ENCODE data around the gene C14orf180.

Gene C14orf180

DNA sequence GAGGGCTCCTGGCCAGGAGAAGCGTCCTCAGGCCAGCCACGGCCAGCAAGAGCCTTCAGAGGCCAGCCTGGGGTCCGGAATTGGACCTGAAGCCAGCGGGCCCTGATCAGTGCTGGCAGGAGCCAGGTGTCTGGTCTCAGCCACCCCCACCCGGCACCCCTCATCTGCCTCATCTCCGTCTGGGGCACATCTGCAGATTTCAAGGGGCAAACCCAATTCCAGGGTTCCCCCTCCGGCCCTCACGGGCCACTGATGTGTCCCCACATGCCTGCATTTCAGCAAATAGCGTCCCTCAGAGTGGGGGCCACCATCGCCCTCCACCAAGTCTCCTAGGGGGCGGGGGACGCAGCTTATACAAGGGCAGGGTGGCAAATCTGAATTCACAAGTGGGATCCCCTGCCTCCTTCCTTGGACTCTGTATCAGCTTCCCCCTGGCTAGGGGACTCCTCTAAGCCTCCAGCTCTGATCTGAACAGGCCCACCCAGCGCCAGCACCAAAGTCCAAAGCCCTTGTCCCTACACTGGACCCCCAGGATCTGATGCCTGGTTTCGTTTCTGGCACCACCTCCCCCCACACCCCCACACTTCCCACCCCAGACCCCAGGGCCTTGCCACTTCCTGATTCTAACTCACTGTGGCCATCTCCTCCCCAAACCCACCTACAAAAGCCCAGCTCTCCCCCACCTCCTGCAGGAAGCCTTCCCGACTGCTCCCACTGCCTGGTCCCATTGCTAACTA lies 14.9 kb downstream of the C14orf180 start:
- no peak for DNase-seq

DNA sequence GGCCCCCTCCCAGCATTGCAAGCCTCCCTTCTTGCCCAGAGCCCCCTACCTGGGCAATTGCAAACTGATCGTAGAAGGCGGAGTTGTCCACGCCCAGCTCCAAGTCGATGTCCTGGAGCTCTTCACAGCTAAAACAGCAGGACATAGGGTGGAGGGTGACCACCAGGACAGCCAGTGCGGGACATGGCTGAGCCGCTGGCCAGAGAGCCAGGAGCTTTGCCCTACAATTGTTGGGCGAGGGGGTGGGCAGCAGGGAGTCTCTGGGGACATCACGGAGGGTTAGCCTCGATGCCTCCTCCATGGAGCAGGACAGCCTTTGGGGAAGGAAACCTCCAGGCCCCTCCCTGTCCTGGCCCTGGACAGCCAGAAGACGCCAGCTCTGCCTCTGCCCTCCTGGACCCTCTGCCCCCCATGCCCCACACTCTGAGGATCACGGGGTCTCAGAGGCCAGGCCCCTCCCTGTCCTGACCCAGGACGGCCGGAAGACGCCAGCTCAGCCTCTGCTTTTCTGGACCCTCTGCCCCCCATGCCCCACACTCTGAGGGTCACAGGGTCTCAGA lies 15.6 kb downstream of the C14orf180 start:
- DNase-seq: no peak

DNA sequence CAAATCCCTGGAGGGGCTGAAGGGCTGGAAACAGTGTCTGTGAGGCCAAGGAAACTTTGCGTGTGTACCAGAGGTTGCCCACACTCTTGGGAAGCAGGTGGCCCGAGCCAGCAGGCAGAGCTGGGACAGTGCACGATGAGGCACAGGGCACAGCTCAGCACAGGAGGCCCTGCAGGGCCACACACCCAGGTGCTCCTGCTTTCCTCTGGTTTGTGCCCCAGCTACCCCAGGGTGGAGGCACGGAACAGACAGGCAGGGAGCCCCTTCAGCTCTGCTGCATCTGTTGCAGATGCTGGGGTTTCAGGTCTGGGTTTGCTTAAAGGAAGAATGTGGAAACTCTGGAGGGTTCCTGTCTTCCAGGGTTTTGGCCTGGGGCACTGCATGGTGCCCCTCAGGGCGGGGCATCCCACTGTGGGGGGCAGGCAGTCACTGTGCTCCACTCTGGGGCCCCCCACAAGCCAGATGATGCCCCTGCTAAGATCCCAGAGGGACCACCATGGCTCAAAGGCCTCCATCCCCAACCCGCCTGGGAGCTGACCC lies 16.4 kb downstream of the C14orf180 start:
- DNase-seq: no peak

DNA sequence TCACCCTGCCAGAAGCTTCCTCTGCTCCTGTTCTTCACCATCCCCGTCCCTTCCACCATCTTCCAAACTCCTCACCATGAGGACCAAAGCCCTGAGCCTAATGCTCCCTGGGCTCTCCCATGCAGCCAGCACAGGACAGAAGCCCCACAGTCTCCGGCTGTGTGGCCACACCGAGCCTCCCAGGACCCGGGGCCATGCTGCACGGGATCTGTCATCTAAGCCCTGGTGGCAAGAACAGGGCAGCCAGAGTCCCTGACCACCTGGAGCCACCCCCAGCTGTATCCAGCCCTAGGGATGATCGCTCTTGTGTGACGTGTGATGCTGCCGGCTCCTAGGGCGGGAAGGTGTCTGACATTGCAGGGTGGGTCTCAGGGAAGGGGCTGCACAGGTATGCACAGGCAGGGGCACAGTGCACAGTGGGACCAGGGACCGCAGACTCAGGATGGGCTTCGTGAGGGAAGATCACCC lies 16.9 kb downstream of the C14orf180 start:
- no peak for DNase-seq

DNA sequence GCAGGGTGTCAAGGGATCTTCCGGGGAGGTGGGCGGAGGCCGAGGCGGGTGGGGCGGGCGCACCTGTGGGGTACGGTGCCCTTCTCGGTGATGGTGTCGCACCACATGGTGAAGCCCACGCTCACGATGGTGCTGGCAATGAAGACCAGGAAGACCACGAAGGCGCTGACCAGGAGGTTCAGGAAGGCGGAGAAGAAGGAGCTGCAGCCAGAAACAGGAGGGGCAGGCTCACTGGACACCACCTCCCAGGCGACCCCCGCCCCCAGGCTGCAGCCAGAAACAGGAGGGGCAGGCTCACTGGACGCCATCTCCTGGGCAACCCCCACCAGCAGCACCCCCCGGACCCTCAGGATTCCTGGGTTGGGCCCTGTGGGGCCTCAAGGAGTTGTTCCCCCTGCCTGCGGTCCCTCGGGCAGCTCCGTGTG lies 17.4 kb downstream of the C14orf180 start:
- DNase-seq: no peak

DNA sequence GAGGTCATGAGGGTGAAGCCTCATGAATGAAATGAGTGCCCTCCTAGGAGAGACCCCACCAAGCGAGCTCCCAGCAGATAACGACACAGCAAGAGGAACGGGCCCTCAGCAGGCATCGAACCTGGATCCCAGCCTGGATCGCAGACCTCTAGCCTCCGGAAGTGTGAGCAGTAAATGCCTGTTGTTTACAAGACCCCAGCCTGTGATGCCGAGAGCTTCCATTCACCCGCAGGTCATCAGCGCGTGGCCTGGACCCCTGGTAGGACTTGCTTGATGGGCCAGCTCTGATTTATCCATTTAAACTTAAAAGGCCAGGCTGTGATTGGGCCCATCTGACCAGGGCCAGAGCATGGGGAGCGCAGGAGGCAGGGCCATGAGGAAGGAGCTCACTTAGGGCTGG lies 18.0 kb downstream of the C14orf180 start:
- DNase-seq: no peak

DNA sequence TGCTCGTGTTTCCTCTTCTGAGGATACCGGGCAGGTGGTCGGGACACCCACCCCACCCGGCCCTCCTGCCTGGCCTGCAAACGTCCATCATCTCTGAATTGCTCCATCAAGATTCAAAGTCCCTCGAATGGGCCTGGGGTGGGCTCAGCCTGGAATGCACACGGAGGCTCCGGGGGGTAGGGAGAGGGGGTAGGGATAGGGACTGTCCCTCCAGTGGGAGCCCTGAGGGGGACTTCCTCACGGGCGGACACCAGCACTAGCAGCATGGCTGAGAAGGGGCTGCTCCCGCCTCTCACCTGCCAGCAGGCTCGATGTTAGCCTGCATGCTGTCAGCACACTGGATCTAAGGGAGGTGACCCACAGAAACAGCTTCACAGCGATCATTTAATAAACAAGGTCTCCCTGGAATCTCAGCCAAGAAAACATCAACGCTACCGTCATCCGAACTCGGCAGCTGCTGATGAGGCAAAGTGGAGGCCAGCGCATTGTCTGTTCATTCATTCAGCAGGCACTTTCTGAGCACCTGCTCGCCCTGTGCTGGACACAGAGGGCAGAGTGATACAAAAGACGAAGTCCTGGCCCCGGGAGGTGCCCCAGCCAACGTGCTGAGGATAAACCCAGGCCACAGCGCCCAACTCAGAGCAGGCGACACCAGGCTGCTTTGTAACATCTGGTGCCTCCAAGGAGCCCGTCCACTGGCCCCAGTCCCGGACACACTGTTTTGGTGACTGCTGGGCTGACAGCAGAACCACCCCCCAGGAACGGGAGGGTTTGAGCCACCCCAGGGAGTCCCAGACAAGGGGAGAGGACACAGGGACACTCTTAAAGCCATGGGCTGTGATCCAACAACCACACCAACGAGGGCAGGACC lies 18.7 kb downstream of the C14orf180 start:
- DNase-seq: no peak

DNA sequence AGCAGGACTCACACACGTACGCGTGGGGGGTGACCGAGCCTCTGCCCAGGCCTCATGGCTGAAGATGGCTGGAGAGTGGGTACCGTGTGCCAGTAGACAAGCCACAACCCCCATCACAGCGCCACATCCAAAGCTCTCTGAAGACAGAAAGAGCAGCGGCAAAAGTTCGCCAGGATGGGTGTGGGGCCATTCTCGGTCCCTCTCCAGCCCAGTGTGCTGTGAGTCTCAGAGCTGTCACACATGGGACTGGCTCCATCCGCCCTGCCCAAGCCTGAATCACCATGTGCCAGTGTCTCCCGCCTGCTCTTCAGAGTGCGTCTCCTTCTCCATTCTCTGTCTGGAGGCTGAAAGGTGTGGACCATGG lies 19.3 kb downstream of the C14orf180 start:
- DNase-seq: no peak

DNA sequence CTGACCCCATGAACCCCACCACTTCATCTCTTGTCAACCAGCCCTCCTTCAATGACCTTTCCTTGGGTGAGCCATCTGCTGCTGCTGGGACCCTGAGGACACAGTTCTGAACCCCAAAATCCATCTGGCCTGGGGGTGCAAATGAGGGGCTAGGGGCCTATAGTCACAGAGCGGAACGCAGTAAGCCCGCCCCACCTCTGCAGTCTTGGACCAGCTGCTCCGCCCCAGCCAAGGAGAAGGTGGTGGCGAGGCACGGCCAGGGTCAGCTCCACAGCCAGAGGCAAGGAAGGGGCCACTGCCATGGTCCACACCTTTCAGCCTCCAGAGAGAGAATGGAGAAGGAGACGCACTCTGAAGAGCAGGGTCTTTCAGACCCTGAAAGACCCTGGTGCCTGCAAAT lies 19.9 kb downstream of the C14orf180 start:
- DNase-seq: no peak

DNA sequence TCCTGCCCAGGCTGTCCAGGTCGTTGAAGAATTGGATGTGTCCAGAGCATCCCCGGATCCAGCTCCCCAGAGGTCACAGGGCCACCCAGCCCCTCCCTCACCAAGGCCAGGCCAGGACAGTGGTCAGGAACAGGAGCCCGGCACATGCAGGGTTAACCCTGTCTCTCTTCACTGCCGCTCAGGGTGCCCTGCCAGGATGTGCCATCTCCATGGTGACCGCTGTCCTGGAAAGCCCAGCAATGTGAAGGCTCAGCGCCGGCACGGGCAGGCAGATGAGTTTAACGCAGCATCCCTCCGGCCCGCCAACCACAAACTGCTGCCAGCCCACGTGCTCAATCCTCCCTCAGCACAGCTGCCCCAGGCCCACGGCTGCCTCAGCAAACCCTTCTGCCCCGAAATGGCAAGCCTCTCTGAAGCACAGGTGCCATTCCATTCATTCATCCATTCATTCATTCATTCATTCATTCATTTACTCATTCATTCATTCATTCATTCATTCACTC lies 20.6 kb downstream of the C14orf180 start:
- DNase-seq: no peak

DNA sequence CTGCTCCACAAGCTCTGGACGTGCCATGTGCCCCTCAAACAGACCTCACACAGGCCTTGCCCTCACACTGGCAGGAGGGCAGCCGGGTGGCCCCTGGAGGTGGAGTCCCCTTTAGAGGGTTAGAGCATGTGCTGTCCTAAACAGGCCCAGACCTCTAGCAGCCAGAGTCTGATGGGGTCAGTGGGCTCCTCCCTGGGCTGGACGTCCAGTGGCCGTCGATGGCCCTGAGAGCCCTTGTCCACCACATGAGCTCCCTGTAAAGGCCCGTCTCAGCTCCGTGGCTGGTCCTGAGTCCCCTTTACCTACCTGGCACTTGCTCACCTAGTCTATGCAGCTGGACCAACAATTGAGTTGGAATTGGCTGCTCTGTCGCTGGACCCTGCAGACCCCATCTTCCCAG lies 21.2 kb downstream of the C14orf180 start:
- DNase-seq: no peak

DNA sequence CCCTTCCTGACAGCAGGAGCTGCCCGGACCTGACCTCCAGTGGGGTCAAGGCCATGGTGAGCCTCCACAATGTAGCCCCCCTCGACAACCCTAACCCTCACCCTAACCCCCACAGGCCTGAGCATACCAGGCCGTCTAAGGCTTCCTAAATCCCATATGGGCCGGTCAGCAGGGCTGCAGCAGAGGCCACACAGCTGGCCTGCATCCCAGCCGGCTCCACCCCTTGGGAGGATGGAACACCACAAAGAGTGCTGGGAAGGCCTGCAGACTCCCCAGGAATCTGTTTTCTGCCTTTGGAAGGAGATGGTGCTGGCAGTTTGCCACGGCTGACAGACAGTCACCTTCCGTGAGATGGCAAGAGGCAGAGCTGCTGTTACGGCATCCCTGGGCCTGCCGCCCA lies 22.2 kb downstream of the C14orf180 start:
- DNase-seq: no peak

DNA sequence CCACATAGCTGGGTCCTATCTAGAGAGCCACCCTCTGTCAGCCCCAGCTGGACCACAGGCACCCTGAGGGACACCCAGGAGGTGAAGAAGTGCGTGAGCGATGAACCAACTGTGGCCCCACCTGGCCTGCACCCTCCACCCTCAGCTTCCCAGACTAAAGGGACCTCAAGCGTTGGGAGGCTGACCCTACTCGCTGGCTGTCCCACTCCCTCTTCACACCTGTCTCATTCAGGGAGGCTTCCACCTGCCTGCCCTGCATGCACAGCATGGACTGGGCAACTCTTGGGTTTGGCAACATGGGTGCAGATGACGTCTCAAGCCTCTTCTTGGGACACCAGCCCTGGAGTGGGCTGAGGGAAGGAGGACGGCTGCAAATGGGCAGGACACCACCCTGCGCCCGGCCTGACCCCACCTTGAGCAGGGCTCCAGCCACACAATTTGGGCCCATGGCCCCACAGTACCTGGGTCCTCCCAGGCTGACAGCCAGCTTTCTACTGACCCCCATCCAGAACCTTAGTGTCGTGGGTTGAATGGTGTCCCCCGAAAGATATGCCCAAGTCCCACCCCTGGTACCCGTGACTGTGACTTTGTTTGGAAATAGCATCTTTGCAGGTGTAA lies 22.9 kb downstream of the C14orf180 start:
- DNase-seq: no peak

DNA sequence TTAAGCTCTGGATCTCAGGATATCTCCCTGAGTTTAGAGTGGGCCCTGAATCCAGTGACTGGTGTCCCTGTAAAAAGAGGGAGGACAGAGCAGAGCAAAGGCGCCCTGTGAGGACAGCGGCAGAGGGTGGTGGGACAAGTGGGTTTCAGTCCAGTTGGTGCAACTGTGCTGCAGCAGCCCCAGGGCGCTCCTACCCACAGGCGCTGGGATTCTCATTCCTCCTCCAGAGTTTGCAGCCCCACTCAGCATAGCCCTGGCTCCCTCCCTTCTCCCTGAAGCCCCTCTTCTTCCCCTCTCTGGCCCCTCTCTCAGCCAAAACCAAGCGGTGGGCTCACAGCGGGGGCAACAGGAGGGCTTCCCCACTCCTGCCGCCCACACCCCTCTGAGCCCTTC lies 23.4 kb downstream of the C14orf180 start:
- DNase-seq: no peak

DNA sequence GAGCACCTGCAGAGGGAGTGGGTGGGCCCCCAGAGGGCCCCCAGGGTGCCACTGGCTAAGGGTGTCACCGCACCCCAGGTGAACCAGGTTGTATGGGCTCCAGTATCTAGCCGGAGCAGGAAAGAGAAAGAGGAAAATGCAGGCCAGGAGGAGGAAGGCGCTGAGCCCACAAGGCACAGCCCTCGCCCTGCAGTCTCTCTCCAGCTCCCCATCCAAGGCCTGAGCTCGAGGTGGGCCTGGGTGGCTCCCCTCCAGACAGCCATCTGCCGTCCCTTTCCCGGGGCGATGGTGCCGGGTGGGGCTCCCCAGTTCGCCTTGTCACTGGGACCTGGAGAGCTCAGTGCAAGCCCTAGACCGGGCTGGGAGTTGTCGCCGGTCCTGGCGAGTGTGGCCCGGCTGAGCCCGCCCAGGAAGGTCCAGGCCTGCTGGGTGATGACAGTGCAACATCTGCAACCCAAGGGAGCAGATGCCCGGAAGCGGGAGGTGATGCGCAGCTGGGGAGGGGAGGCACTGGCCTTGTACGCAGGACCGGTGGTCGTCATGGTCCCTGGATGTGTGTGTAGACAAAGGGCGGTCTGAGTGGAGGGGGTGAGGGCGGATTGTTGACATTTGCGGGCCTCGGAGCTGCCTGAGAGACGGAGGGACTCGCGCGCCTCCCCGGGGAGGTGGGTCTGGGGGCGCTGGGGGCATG lies 24.3 kb downstream of the C14orf180 start:
- no peak for DNase-seq

DNA sequence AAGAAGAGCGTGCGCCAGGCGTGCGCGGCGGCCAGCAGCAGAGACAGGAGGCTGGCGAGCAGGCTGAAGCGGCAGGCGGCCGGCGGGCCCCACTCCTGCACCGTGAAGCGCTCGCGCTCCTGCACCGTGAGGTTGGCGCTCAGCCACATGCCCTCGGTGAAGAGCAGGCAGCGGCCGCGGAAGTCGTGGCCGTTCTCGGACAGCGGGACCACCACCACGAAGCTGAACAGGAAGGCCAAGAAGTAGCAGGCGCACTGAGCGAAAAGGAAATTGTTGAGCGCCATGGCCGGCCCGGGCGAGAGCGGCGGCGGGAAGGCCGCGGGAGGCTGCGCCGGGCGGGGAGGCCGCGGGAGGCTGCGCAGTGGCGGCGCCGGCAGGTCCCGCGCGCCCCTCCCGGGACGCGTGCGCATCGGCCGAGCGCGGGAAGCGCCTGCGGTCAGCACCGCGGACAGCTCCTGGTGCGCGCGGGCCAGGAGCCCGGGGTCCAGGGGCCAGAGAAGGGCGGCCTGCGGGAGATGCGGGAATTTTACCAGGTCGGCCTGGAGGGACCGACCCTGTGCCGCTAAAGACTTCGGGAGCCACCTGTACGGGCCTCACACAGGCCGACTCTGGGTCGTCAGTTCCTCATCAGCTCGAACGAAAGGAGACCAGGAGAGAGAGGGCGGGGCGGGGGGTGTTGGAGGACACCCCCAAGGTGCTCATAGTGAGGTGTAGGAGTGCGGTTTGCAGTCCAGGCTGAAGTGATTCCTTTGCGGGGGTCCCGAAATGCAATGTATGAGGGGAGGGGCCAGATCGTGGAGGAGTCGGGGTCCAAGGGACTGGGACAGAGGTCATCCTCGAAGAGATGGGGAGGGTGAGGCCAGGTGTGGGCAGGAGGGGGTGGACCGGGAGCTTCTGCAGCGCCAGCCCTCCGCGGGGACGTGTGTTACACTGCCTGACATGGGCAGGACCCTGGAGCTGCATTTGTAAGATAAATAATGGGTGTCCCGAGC lies 25.2 kb downstream of the C14orf180 start, which contains the start of gene TMEM179:
Gene TMEM179 (minus strand): TSS at position 315 of the 992 bp plus-strand sequence. CDS start 31 bp downstream, at position 284.
- DNase-seq: no peak

DNA sequence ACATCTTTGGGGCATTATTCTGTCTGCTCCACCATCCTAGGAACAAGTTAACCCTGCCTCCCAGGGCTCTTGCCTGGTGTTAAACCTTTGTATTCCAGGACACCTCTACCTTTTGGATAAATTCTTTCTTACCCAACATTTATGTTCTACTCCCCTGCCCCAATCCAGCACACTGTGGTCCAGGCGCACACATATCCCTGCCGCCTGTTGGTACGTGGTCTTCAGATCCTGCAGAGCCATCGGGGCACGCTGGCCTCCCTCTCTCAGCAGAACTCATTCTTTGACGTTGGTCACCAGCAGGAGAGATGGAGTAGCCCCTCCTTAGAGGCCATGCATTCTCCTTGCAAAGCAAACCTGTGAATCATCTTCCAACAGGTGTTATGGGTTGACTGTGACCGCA lies 30.1 kb downstream of the C14orf180 start:
- DNase-seq: no peak

DNA sequence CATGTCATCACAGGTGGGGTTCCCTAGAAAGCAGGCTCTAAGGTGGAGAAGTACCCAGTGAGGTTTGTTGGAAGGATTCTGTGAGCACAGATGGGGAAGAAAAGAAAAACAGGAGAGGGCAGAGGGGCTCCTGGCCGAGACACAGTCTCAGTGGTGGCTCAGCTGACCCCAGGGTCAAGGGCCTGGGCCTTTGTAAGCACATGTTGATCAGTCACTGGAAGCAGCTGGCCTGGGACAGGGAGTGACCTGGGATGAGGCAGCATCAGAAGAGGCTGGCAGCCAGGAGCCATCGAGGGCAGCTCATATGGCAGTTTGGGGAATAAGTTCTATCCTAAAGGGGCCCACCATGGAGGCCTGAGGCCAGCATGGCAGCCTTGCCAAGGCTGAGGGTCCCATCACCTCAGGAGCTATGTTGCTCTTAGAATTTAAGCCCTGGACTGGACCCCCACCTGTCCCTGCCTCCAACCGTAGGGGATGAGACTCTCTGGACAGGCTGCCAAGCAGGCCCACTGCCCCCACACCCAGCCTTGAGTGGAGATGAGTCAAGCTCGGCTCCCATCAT lies 31.3 kb downstream of the C14orf180 start:
- no peak for DNase-seq

DNA sequence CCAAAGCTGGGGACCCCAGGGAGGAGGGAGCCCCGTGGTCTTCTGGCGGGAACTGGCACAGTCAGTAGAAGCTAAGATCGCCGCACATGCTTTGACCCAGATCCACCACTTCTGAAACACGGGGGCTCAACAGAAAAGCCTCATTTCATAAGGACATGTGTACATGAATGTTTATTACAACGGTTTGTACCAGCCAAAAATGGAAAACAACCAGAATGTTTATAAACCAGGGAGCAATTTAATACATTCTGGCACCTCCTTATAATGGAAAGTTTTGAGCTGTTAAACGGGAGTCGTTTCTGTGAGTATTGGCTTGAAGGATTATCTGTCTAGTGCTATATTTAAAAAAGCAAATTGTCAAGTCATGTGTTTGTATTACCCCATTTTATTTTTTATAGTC lies 32.3 kb downstream of the C14orf180 start:
- no peak for DNase-seq

DNA sequence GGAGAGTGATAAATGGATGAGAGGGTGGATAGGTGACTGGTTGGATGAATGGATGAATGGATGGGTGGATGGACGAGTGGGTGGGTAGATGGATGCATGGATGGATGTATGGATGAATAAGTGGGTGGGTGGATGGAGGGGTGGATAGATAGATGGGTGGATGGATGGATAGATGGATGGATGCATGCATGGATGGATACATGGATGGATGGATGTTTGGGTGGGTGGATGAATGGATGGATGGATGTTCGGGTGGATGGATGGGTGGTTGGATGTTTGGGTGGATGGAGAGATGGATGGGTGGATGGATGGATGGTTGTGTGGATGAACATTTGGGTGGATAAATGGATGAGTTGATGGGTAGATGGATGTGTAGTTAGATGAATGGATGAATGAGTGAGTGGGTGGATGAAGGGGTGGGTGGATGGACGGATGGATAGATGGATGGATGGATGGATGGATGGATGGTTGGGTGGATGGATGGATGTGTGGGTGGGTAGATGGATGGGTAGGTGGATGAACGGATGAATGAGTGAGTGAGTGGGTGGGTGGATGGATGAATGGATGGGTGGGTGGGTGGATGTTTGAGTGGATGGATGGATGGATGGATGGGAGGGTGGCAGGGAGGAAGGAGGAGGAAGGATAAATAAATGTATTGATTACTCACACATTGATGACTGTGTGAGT lies 34.7 kb downstream of the C14orf180 start:
- no peak for DNase-seq
